ENCODE measurements around the gene DNAAF5.

DNAAF5 gene

GRCh38 chr7:696812-697551 lies 29.5 kb upstream of the DNAAF5 start:
- Mint-ChIP-seq H3K4me3 (no peak overlapping the region), H3K27ac (no peak overlapping the region), H3K4me1 (ENCODE audit: low read depth) (no peaks in the 10 kb centered on the region), H3K36me3 (ENCODE audit: low read depth) (no peaks in the 10 kb centered on the region), H3K27me3 (no peaks in the 10 kb centered on the region), H3K9me3 (peaks cover 18% of the 10 kb centered on the region)
- intact Hi-C loops (cut with micrococcal nuclease) = no loop called here

- Mint-ChIP-seq H3K36me3 (ENCODE audit: low read depth) (no peaks in the 10 kb centered on the region), H3K27me3 (no peaks in the 10 kb centered on the region), H3K27ac (no peak overlapping the region), H3K4me3 (no peak overlapping the region), H3K4me1 (ENCODE audit: low read depth) (no peaks in the 10 kb centered on the region), H3K9me3 (peaks cover 18% of the 10 kb centered on the region)
- intact Hi-C loops (cut with micrococcal nuclease) = no loop called here
Observed at GRCh38 chr7:698515-699475, 27.7 kb upstream of the DNAAF5 start.

GRCh38 chr7:699476-700170 lies 26.9 kb upstream of the DNAAF5 start:
- no peak overlapping the region for H3K27ac Mint-ChIP-seq
- H3K9me3 Mint-ChIP-seq = peaks cover 15% of the 10 kb centered on the region
- no peaks in the 10 kb centered on the region for H3K36me3 Mint-ChIP-seq (ENCODE audit: low read depth)
- no peaks in the 10 kb centered on the region for H3K4me1 Mint-ChIP-seq (ENCODE audit: low read depth)
- no peak overlapping the region for H3K4me3 Mint-ChIP-seq
- H3K27me3 Mint-ChIP-seq = no peaks in the 10 kb centered on the region
- intact Hi-C loops (cut with micrococcal nuclease) = no loop called here

DNA sequence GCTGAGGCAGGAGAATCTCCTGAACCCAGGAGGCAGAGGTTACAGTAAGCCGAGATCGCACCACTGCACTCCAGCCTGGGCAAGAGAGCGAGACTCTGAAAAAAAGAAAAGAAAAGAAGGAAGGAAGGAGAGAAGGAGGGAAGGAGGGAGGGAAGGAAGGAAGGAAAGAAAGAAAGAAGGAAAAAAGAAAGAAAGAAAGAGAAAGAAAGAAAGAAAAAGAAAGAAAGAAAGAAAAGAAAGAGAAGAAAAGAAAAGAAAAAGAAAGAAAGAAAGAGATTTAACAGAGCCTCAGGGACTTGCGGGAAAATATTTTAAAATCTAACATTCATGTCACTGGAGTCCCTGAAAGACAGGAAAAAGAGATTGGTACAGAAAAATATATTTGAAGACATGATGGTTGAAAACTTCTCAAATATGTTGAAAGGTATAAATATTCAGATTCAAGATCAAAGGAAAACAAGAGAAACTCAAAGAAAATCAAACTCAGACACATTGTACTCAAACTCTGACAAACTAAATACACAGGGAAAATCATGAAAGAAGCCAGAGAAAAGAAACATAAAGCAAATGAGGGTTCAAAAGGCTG lies 25.3 kb upstream of the DNAAF5 start:
- H3K36me3 Mint-ChIP-seq (ENCODE audit: low read depth) = no peaks in the 10 kb centered on the region

GRCh38 chr7:703049-703448 lies 23.4 kb upstream of the DNAAF5 start:
- H3K9me3 Mint-ChIP-seq = peaks cover 15% of the 10 kb centered on the region
- no peaks in the 10 kb centered on the region for H3K36me3 Mint-ChIP-seq (ENCODE audit: low read depth)
- H3K27ac Mint-ChIP-seq = no peak overlapping the region
- intact Hi-C loops (cut with micrococcal nuclease) = no loop called here
- H3K4me3 Mint-ChIP-seq = no peak overlapping the region
- no peaks in the 10 kb centered on the region for H3K27me3 Mint-ChIP-seq
- H3K4me1 Mint-ChIP-seq (ENCODE audit: low read depth) = no peaks in the 10 kb centered on the region

More for the DNA sequence above, 25.3 kb upstream of the DNAAF5 start:
- intact Hi-C loops (cut with micrococcal nuclease) = no loop called here
- H3K27me3 Mint-ChIP-seq = no peaks in the 10 kb centered on the region
- no peaks in the 10 kb centered on the region for H3K4me1 Mint-ChIP-seq (ENCODE audit: low read depth)
- peaks cover 15% of the 10 kb centered on the region for H3K9me3 Mint-ChIP-seq
- H3K4me3 Mint-ChIP-seq = no peak overlapping the region
- no peak overlapping the region for H3K27ac Mint-ChIP-seq

GRCh38 chr7:706721-707120 lies 19.8 kb upstream of the DNAAF5 start:
- Mint-ChIP-seq H3K27me3 (peaks cover 12% of the 10 kb centered on the region), H3K36me3 (ENCODE audit: low read depth) (no peaks in the 10 kb centered on the region), H3K4me3 (no peak overlapping the region), H3K27ac (no peak overlapping the region), H3K9me3 (peaks cover 15% of the 10 kb centered on the region), H3K4me1 (ENCODE audit: low read depth) (no peaks in the 10 kb centered on the region)
- intact Hi-C loops (cut with micrococcal nuclease) = no loop called here

GRCh38 chr7:707296-708000 lies 19.1 kb upstream of the DNAAF5 start:
- no peak overlapping the region for H3K27ac Mint-ChIP-seq
- H3K4me1 Mint-ChIP-seq (ENCODE audit: low read depth) = no peaks in the 10 kb centered on the region
- H3K4me3 Mint-ChIP-seq = no peak overlapping the region
- H3K27me3 Mint-ChIP-seq = peaks cover 14% of the 10 kb centered on the region
- intact Hi-C loops (cut with micrococcal nuclease) = no loop called here
- no peaks in the 10 kb centered on the region for H3K36me3 Mint-ChIP-seq (ENCODE audit: low read depth)
- peaks cover 15% of the 10 kb centered on the region for H3K9me3 Mint-ChIP-seq

DNA sequence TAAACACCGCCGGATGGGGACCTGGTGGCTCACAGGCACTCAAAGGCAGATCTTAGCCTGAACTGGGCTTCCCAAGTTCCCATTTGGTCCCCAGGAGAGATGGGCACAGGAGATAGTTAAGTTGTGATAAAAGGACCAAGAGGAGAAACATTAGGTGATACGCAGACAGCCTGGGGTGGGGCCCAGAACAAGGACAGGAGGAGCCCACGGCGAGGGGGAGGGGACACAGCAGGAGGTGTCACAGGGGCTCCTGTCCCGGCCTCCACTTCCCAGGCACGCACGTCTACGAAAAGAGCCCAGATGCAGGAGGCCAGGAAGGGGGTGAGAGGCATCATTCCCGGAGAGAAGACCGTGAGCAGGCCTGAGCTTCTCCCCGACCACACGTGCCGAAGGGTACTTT lies 16.3 kb upstream of the DNAAF5 start:
- Mint-ChIP-seq H3K27me3 (peaks cover 34% of the 10 kb centered on the region), H3K36me3 (ENCODE audit: low read depth) (no peaks in the 10 kb centered on the region), H3K4me1 (ENCODE audit: low read depth) (no peaks in the 10 kb centered on the region), H3K27ac (no peak overlapping the region), H3K4me3 (no peak overlapping the region), H3K9me3 (no peaks in the 10 kb centered on the region)
- intact Hi-C loops (cut with micrococcal nuclease) = no loop called here

- Mint-ChIP-seq H3K4me1 (ENCODE audit: low read depth) (no peaks in the 10 kb centered on the region), H3K27me3 (peaks cover 34% of the 10 kb centered on the region), H3K27ac (no peak overlapping the region), H3K4me3 (no peak overlapping the region), H3K36me3 (ENCODE audit: low read depth) (no peaks in the 10 kb centered on the region), H3K9me3 (no peaks in the 10 kb centered on the region)
- intact Hi-C loops (cut with micrococcal nuclease) = no loop called here
Observed at GRCh38 chr7:711093-711921, 15.2 kb upstream of the DNAAF5 start.

GRCh38 chr7:711922-712380 lies 14.5 kb upstream of the DNAAF5 start:
- intact Hi-C loops (cut with micrococcal nuclease) = no loop called here
- H3K27me3 Mint-ChIP-seq = peaks cover 34% of the 10 kb centered on the region
- no peaks in the 10 kb centered on the region for H3K9me3 Mint-ChIP-seq
- H3K27ac Mint-ChIP-seq = no peak overlapping the region
- no peak overlapping the region for H3K4me3 Mint-ChIP-seq
- H3K36me3 Mint-ChIP-seq (ENCODE audit: low read depth) = no peaks in the 10 kb centered on the region
- H3K4me1 Mint-ChIP-seq (ENCODE audit: low read depth) = no peaks in the 10 kb centered on the region

DNA sequence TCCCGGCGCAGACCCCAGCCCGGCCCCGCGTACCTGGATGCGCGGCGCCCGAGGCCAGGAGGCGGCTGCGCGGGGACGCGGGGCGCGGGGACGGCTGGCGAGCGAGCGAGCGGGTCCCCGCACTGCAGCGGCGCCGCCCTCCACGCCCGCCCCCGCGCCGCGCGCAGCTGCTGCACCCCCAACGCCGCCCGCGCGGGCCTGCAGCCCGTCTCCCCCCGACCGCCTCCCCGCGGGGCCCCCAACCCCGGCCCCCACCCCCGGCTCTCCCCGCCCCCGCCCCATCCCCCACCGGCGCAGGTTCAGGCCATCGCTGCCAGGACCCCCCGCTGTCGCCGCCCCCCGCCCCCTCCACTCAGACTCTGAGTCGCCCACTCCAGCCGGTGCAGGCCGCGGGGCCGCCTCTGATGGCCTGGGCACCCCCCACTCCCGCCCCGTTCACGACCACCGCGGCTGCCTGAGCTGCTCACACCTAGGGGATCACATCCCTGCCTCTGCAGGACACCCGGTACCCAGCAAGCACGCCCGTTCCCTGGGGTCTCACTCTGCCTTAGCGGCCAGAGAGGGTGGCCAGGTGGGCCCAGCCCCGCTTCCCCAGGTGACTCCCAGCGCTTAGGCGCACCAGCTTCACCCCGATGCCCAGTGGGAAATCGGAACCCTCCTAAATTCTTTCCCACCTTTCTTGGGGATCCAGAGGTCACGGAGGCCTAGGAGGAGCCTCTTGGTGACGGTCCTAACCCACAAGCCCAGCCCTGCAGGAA lies 13.9 kb upstream of the DNAAF5 start:
- no peaks in the 10 kb centered on the region for H3K4me1 Mint-ChIP-seq (ENCODE audit: low read depth)
- H3K9me3 Mint-ChIP-seq = no peaks in the 10 kb centered on the region
- H3K36me3 Mint-ChIP-seq (ENCODE audit: low read depth) = no peaks in the 10 kb centered on the region
- intact Hi-C loops (cut with micrococcal nuclease) = no loop called here
- no peak overlapping the region for H3K27ac Mint-ChIP-seq
- peaks cover 36% of the 10 kb centered on the region for H3K27me3 Mint-ChIP-seq
- no peak overlapping the region for H3K4me3 Mint-ChIP-seq

DNA sequence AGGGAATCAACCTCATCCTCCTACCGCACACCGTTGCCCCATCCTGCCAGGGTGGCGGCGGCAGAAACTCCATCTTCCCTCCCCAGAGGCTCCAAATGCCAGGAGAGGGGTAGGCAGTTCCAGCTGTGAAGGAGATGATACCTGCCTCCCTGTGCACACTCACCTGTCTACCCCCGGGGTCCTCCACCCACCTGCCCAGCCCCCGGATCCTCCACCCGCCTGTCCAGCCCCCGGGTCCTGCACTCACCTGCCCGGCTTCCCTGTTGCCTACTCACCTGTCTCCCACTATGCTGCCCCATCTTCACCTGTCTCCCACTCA lies 13.4 kb upstream of the DNAAF5 start:
- Mint-ChIP-seq H3K4me3 (no peak overlapping the region), H3K9me3 (no peaks in the 10 kb centered on the region), H3K36me3 (ENCODE audit: low read depth) (no peaks in the 10 kb centered on the region), H3K4me1 (ENCODE audit: low read depth) (no peaks in the 10 kb centered on the region), H3K27me3 (peaks cover 36% of the 10 kb centered on the region), H3K27ac (no peak overlapping the region)
- intact Hi-C loops (cut with micrococcal nuclease) = no loop called here
